Kasumi-1 (cell line): ENCODE measurements around the gene SHC2.
"Not testable (repeated sequence)": the region's sequence is repeated elsewhere in the genome, so short reads cannot be mapped to it uniquely, and the experiment has no call there.

ENCODE experiments used
- DNase-seq, 2 experiments: peaks; one replicate each; lab custom pipeline; 2025; lab: John Stamatoyannopoulos, UW

Gene SHC2

GRCh38 chr19:469833-470232 lies 9.0 kb upstream of the SHC2 start:
- DNase-seq: no peak

DNA sequence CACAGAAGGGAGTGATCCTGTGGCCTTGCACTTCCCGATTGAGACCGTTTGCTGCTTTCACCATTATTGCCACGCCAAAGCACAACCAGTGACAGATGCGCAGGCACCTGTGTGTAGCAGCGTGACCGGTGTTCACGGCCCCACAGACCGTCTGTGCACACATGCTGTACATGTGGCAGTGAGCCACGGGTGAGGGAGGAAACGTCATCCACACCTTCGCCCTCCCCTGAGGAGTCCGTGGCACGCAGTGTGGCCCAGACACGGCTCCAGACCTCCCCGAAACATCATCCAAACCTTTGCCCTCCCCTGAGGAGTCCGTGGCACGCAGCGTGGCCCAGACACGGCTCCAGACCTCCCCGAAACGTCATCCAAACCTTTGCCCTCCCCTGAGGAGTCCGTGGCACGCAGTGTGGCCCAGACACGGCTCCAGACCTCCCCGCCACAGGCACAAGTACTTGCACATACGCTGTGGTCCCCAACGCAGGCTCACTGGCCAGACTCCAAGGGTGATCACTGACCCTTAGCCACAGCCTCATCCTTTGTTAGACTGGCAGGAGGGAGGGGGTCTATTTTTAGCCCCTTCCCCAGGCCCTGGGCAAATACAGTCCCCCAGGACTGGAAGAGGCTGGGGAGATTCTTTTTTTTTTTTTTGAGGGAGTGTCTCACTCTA lies 7.9 kb upstream of the SHC2 start:
- no peak for DNase-seq

- DNase-seq: no peak
These were observed 6.7 kb upstream of the SHC2 start for GRCh38 chr19:467554-467953.

- no peak for DNase-seq
These were observed 4.4 kb upstream of the SHC2 start for GRCh38 chr19:465056-465816.

- no peak for DNase-seq
These were observed 3.3 kb upstream of the SHC2 start for GRCh38 chr19:464208-464545.

GRCh38 chr19:463483-464207 lies 2.8 kb upstream of the SHC2 start:
- no peak for DNase-seq

- no peak for DNase-seq
These were observed 1.1 kb upstream of the SHC2 start for GRCh38 chr19:461721-462551.

DNA sequence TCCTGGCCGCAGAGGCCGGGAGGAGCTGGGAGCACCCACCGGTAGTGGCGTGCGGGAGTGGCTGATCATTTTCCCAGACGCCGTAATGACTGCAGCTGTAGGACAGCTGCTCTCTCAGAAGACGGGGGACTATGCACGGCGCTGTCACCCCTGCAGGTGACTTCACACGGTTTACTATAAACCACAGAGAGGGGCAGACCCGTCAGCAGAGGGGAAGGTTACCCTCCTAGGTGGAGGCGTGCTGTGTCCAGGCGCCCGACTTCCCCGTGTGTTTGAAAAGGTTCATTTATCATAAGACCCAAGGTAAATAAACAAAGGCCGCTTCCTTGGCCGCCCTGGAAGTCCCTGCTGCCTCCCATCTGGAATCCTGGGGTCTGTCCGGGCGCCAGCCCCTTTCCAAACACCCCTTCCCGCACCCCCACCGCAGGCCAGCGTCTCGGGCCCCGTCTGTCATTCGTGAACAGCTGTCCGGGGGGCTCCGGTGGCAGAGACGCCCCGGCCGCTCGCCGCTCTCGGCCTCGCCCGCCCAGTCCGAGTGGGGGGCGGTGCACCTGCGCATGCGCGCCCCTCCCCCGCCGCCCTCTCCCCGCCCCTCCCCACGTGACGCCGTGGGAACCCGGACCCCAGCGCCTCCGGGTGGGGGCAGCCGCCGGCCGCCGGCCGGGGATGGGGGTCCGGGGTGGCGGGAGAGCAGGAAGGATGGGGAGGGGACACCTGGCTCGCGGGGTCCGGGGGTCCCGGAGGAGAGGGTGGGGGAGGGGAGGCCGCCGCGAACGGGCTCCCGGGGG lies 915 bp downstream of the SHC2 start:
- DNase-seq: no peak

GRCh38 chr19:458091-459042 lies 2.5 kb downstream of the SHC2 start:
- DNase-seq: no peak

DNA sequence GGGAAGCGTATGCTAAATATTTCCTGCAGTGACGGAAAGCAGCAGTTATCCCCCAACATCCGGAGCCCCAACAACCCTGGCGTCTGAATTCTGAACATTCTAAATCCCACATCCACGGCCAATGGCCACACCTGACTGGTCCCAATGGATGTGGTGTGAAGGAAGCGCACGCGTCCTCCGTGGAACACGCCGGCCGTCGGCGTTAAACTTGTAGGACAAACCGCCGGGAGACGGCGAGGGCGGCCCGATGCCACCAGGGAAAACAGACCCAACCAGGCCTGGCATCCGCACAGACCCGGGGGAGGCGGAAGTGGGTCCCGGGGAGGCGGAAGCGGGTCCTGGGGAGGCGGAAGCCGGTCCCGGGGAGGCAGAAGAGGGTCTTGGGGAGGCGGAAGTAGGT lies 3.2 kb downstream of the SHC2 start:
- no peak for DNase-seq

- no peak for DNase-seq
These were observed 4.2 kb downstream of the SHC2 start for GRCh38 chr19:456547-457110.

GRCh38 chr19:455851-456546 lies 4.8 kb downstream of the SHC2 start:
- DNase-seq: no peak

DNA sequence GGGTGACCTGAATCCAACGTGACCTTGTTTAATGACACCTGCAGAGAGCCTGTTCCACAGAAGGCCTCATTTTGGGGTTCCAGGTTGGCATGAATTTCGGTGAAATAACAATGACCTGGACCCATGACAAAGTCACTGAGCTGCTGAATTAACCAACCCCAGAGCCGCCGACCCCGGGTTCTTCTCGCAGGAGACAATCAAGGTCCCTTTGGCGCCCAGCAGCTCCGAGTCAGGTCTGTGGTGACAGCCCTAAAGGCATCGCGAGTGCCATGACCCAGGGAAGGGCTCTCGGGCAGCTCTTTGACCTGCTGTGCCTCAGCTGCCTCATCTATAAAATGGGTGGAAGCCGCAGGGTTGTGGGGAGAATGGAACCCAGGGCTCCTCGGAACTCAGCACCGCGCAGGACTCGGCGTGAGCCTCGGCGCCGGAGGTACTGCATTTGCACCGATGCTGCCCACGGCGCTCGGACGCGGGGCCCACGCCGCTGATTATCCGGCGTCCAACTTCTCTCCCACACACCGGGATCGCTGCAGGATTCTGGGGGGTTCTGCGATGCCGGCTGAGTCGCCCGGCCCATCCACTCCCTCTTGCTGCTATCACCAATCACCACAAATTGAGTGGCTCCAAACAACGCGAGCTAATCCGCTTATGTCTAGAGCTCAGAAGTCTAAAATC lies 5.7 kb downstream of the SHC2 start:
- DNase-seq: no peak

- no peak for DNase-seq
These were observed 7.2 kb downstream of the SHC2 start for GRCh38 chr19:453606-454005.

- DNase-seq: no peak
These were observed 8.0 kb downstream of the SHC2 start for GRCh38 chr19:452829-453228.

- DNase-seq: not testable (repeated sequence)
These were observed 9.8 kb downstream of the SHC2 start for GRCh38 chr19:450912-451481.

GRCh38 chr19:449916-450315 lies 10.9 kb downstream of the SHC2 start:
- DNase-seq: no peak

- DNase-seq: no peak
These were observed 12.8 kb downstream of the SHC2 start for GRCh38 chr19:447816-448560.
